NT2/D1 (cell line): Measurements from ENCODE around the gene CAMTA1.

ENCODE experiments used
- DNase-seq: peaks from one replicate; pipeline ENCODE4 v3.0.0-alpha.2; 2011; ENCODE audit warnings: low read depth, low spot score
- H3K27me3 ChIP-seq: 2 replicates; pipeline ENCODE4 v1.6.0; 2011; ENCODE audit warnings: mild to moderate bottlenecking; ENCODE audit not compliant: insufficient read length, insufficient read depth
- H3K36me3 ChIP-seq: 2 replicates; pipeline ENCODE4 v1.6.1; 2011; ENCODE audit warnings: mild to moderate bottlenecking, low read length, mixed read lengths; ENCODE audit not compliant: insufficient read depth, insufficient read length
- H3K4me1 ChIP-seq: 2 replicates; pipeline ENCODE4 v1.5.1; 2011; ENCODE audit not compliant: insufficient read depth, insufficient read length
- H3K4me3 ChIP-seq: 2 replicates; pipeline ENCODE4 v1.5.1; 2011; ENCODE audit warnings: low read depth; ENCODE audit not compliant: insufficient read length
- H3K9ac ChIP-seq: 2 replicates; pipeline ENCODE4 v1.6.0; 2011; ENCODE audit warnings: low read depth; ENCODE audit not compliant: insufficient read length
- H3K9me3 ChIP-seq: 2 replicates; pipeline ENCODE4 v1.5.1; 2011; ENCODE audit warnings: mild to moderate bottlenecking, low read length; ENCODE audit not compliant: insufficient read depth
- SUZ12 ChIP-seq: IDR thresholded peaks from 2 replicates; pipeline ENCODE4 v1.6.1; 2011; ENCODE audit not compliant: insufficient read length, insufficient read depth; ENCODE audit errors: extremely low read depth
- YY1 ChIP-seq: IDR thresholded peaks from 2 replicates; pipeline ENCODE4 v1.6.1; 2011; ENCODE audit not compliant: insufficient read length, insufficient read depth
- ZNF274 ChIP-seq: IDR thresholded peaks from 2 replicates; pipeline ENCODE4 v1.6.1; 2011; ENCODE audit warnings: mild to moderate bottlenecking, low read depth, low read length

Gene CAMTA1

DNA sequence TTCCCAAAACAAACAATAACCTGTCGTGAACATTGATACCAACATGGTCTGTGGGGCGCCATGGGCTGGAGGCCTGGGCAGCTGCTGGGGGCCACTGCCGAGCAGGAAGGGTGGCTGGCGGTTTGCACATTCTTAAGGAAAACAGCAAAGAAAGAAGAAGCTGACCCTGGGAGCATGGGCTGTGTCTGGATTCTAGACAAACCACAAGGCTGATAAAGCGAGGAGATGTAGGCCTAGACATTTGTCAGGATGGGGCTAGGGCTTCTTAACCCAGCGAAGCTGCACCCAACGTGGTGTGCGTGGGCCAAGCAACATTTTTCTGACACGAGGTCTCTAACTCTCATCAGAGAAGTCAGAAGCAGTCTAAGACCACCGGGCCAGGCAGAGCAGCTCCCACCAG is 663.7 kb downstream of the CAMTA1 start:
- no peaks in the 10 kb centered on the region for H3K9me3 ChIP-seq
- H3K4me3 ChIP-seq = no peak overlapping the region
- no peaks in the 10 kb centered on the region for H3K36me3 ChIP-seq
- H3K4me1 ChIP-seq = peaks cover 15% of the 10 kb centered on the region
- TF ChIP-seq YY1 (no peak), SUZ12 (no peak)
- H3K9ac ChIP-seq = no peak overlapping the region
- DNase-seq = no peak
- H3K27me3 ChIP-seq = no peaks in the 10 kb centered on the region

DNA sequence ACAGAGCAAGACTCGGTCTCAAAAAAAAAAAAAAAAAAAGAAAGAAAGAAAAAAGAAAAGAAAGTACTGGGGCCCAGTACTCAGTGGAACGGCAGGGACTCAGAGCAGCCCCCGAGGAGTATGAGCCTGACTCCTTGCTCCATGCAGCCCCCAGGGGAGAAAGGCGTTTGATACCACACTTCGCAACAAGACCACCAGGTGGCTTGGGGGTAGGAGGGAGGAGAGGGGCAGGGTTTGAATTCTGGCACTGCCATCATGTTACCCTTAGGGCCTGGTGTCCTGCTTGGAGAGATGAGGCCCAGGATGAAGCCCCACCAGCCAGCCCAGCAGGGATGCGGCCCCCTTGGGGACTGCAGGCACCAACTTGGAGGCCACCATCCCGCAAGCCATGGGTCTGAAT is 664.5 kb downstream of the CAMTA1 start:
- Histone ChIP-seq H3K9ac (no peak overlapping the region), H3K27me3 (no peaks in the 10 kb centered on the region), H3K36me3 (no peaks in the 10 kb centered on the region), H3K4me3 (no peak overlapping the region), H3K9me3 (no peaks in the 10 kb centered on the region), H3K4me1 (peaks cover 15% of the 10 kb centered on the region)
- no peak for DNase-seq
- no peak for TF ChIP-seq SUZ12
- no peak for TF ChIP-seq YY1
- TF ChIP-seq ZNF274 = no peak

DNA sequence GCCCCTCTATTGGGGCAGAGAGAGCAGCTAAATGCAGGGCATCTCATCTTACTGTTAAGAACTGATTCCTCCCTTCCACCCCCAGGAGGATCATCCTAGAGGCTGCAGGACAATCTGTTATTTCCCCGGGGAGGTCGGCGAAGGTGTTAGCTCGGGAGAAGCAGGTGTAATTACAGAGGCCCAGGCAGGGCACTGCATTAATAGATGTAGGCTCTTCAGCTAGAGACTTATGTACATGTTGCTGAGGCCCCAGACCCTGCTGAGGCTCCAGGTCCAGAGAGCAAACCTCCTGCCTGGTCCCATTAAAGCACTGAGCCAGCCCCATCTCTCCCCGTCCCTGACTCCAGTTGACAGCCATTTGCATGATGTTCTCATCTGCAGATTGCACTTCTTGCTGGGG is 665.6 kb downstream of the CAMTA1 start:
- no peaks in the 10 kb centered on the region for H3K9me3 ChIP-seq
- H3K36me3 ChIP-seq = no peaks in the 10 kb centered on the region
- no peak overlapping the region for H3K9ac ChIP-seq
- H3K4me3 ChIP-seq = no peak overlapping the region
- no peaks in the 10 kb centered on the region for H3K27me3 ChIP-seq
- DNase-seq = no peak
- peaks cover 15% of the 10 kb centered on the region for H3K4me1 ChIP-seq
- TF ChIP-seq YY1 (no peak), ZNF274 (no peak), SUZ12 (no peak)

DNA sequence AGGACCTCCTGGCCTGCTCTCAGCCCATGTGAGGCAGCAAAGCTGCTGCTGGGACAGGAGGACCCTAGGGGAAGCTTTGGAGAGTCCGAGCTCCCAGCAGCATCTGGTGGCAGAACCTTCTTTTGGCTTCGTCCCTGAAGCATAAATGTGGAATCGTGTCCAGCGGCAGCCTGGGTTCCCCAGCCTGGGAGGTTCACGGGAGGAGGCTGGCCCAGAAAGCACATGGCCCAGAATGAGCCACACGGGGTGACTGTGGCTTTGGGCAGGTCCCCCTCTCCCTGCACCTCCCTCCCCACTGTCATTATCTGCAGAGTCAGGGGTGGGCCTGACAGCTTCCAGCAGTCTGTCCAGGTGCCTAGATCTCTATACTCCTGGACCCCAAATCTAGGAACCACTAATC is 667.8 kb downstream of the CAMTA1 start:
- no peak for TF ChIP-seq ZNF274
- TF ChIP-seq SUZ12 = no peak
- DNase-seq = no peak
- Histone ChIP-seq H3K4me3 (no peak overlapping the region), H3K36me3 (no peaks in the 10 kb centered on the region), H3K9ac (no peak overlapping the region), H3K9me3 (no peaks in the 10 kb centered on the region), H3K4me1 (peaks cover 10% of the 10 kb centered on the region), H3K27me3 (no peaks in the 10 kb centered on the region)

DNA sequence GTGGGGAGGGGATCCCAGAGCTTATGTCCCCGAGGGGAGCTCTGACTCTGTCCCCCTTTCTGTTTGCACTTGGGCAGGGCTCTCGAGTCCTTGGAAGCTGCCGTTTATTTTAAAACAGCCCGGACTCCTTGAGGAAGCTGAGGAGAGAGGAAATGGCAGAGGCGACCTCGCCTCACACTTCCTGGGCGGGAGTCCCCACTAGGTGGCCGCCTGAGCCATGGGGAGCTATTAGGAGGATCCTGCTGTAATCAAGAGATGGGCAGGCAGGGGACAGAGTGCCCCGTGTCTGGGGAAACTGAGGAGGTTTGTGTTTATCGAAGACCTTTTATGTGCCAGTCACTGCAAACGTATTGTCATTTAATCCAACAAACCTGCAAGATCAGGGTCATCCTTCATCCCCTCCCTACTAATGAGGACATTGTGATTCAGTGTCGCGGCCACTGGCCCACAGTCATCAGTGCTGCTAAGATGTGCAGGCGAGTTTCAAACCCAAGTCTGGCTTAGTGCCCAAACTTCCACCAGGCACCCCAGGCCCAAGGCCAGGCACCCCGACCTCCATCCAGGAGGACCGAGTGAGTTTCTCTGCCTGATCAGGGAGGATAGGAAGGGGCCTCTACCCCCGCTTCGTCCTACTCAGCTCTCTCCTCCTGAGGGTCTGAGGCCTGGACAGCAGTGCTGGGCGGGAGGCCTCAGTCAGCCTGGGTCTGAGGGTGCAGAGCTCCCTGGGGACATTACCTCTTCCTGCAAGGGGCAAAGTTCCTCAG is 669.0 kb downstream of the CAMTA1 start:
- Histone ChIP-seq H3K4me3 (no peak overlapping the region), H3K4me1 (peaks cover 6% of the 10 kb centered on the region), H3K27me3 (no peaks in the 10 kb centered on the region), H3K9ac (no peak overlapping the region), H3K9me3 (no peaks in the 10 kb centered on the region), H3K36me3 (no peaks in the 10 kb centered on the region)
- TF ChIP-seq YY1 (no peak), SUZ12 (no peak), ZNF274 (no peak)
- no peak for DNase-seq

DNA sequence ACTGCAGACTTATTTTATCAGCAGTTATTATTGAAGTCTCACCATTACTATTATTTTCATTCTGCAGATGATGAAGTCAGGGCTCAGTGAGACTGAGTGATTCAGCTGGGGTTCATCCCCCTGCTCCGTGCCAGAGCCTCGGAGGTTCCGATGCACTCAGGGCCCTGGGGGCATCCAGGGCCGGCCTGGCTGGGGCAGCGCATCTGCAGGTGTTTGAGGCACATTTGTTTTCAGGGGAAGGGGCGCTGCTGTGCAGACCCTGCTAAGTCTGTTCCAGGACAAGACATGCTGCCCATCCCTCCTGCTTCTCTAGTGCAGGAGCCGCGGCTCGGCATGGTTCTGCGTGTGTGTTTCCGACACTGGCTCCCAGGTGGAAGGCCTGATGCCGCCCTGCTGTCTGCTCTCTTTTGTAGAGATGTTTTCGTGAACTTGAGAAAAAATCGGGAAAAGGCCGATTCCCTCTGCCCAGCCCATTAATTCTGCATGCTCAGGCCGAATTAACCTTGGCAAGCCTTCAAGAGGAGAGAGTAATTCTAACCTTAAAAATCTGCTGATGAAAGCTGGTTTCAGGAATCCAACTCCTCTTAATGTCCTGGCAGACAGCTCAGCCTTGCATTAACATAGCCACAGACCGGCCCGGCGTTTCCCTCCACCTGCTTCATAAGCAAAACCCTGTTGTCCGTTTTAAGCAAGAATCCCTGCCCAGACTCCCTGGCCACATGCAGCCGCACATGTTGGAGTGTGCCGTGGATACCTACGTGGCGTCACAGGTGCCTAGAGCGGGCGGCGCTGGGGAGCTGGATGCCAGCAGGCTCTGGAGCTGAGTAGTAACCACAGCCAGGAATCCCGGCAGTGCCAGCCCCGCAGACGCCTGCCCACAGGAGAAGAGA is 669.9 kb downstream of the CAMTA1 start:
- Histone ChIP-seq H3K4me1 (peaks cover 6% of the 10 kb centered on the region), H3K36me3 (no peaks in the 10 kb centered on the region), H3K27me3 (no peaks in the 10 kb centered on the region), H3K9ac (no peak overlapping the region), H3K9me3 (no peaks in the 10 kb centered on the region), H3K4me3 (no peak overlapping the region)
- no peak for DNase-seq
- TF ChIP-seq SUZ12 (no peak), ZNF274 (no peak), YY1 (no peak)
